Endothelial cell of umbilical vein (primary cell): ENCODE results near the gene DUOXA2.

Source experiments
- EZH2 ChIP-seq: IDR thresholded peaks from 2 replicates; pipeline ENCODE4 v1.6.1; 2012; ENCODE audit warnings: borderline replicate concordance, low read depth, mild to moderate bottlenecking, moderate library complexity, low read length, inconsistent platforms; ENCODE audit not compliant: severe bottlenecking
- FOS ChIP-seq: IDR thresholded peaks from 2 replicates; pipeline ENCODE4 v1.6.1; 2011; ENCODE audit warnings: mild to moderate bottlenecking, low read length, moderate library complexity, borderline replicate concordance; ENCODE audit not compliant: insufficient read depth
- GATA2 ChIP-seq: IDR thresholded peaks from 2 replicates; pipeline ENCODE4 v1.7.0; 2011; ENCODE audit warnings: low read depth, mild to moderate bottlenecking, moderate library complexity, mixed read lengths, low read length; ENCODE audit not compliant: insufficient read length, insufficient read depth
- JUN ChIP-seq: IDR thresholded peaks from 2 replicates; pipeline ENCODE4 v1.6.1; 2011; ENCODE audit warnings: borderline replicate concordance, low read depth; ENCODE audit not compliant: insufficient read length, insufficient read depth
- MYC ChIP-seq: IDR thresholded peaks from one replicate; pipeline ENCODE4 v1.6.1; 2011; ENCODE audit warnings: mild to moderate bottlenecking, low read depth, low read length
- POLR2A ChIP-seq: IDR thresholded peaks from 2 replicates; pipeline ENCODE4 v1.6.1; 2012; ENCODE audit warnings: low read depth, mild to moderate bottlenecking, control low read depth, low read length
- POLR2AphosphoS5 ChIP-seq: IDR thresholded peaks from 2 replicates; pipeline ENCODE4 v1.6.1; 2012; ENCODE audit warnings: low read depth, mild to moderate bottlenecking, control low read depth, low read length, moderate library complexity; ENCODE audit not compliant: insufficient read depth
- TF ChIP-seq, protein P1 (sequence below), 2 donors: IDR thresholded peaks; 1 replicate in 1 of 2; 2 replicates in 1 of 2; pipeline ENCODE4 v1.5.1; 2011; ENCODE audit warnings: low read length in 2 of 2, mild to moderate bottlenecking in 2 of 2, moderate library complexity in 2 of 2, control low read depth in 1 of 2, inconsistent platforms in 1 of 2, low read depth in 1 of 2; ENCODE audit not compliant: insufficient read depth in 1 of 2; ENCODE audit errors: extremely low read depth in 1 of 2
- TF ChIP-seq, protein P2 (sequence below): IDR thresholded peaks from 2 replicates; pipeline ENCODE4 v1.6.1; 2011; ENCODE audit not compliant: insufficient read depth, insufficient read length

DNA sequence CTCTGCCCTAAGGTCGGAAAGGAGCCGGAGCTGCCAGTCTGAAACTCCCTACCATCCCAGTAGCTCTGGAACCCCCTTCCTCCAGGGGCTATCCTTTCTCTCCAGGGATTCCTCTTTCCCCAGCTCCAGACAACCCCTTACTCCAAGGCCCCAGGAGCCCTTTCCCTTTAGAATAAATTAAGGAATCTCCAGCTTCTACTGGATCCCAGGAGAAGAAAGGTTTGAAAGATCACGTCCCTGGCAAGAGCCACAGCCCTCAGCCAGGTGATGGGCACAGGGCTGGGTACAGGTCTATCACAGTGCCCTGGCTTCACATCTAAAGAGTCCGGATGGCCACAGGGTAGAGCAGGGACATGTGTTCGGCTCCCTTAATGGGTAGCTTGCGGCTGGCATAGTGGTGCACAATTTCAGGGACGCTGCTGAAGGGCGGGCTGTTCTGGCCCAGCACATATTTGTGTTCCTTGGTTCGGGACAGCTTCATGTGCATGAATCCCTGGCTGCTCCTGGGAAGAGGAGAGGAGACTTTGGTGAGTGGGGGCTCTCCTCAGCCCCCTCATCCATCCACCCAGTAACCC, 53.6 kb downstream of the DUOXA2 start:
- TF ChIP-seq, protein P1, sequence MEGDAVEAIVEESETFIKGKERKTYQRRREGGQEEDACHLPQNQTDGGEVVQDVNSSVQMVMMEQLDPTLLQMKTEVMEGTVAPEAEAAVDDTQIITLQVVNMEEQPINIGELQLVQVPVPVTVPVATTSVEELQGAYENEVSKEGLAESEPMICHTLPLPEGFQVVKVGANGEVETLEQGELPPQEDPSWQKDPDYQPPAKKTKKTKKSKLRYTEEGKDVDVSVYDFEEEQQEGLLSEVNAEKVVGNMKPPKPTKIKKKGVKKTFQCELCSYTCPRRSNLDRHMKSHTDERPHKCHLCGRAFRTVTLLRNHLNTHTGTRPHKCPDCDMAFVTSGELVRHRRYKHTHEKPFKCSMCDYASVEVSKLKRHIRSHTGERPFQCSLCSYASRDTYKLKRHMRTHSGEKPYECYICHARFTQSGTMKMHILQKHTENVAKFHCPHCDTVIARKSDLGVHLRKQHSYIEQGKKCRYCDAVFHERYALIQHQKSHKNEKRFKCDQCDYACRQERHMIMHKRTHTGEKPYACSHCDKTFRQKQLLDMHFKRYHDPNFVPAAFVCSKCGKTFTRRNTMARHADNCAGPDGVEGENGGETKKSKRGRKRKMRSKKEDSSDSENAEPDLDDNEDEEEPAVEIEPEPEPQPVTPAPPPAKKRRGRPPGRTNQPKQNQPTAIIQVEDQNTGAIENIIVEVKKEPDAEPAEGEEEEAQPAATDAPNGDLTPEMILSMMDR (IDR thresholded peaks at IDR 0.05; ENCODE audit: extremely low read depth in 1 of 2, insufficient read depth in 1 of 2, low read depth in 1 of 2, low read length in 2 of 2), result no peak
- TF ChIP-seq, protein P2, sequence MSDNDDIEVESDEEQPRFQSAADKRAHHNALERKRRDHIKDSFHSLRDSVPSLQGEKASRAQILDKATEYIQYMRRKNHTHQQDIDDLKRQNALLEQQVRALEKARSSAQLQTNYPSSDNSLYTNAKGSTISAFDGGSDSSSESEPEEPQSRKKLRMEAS, result no peak
- TF ChIP-seq POLR2A (no peak), EZH2 (no peak), POLR2AphosphoS5 (no peak), MYC (no peak), JUN (no peak), FOS (no peak), GATA2 (no peak)
